ENCODE measurements around the gene PTPRG.

PTPRG gene

DNA sequence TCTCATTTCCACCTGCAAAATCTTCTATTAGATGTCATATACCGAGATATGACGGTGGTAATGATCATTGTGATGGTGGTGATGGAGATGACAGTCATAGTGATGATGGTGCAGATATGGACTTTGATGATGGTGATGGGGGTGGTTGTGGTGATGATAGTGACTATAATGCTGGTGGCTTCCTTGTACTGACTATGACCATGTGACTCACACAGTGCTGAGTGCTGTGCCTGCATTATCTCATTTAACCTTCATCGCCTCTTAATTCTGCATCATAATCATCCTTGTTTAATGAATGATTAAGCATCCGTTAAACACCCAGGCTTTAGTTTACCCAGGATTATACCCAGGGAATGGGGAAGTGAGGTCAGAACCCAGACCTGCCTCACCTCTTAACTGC is 480.3 kb downstream of the PTPRG start:
- Histone ChIP-seq H3K27ac (ENCODE audit: low read depth, low read length) (no peak overlapping the region), H3K9me3 (ENCODE audit: insufficient read depth, low read depth, low read length) (no peaks in the 10 kb centered on the region), H3K4me3 (ENCODE audit: low read depth, low read length) (no peak overlapping the region), H3K79me2 (ENCODE audit: control insufficient read depth, insufficient read depth, low read length, poor library complexity) (no peaks in the 10 kb centered on the region), H3K27me3 (ENCODE audit: insufficient read depth, low read length) (no peaks in the 10 kb centered on the region), H4K12ac (ENCODE audit: low read depth, low read length) (no peak overlapping the region), H4K8ac (ENCODE audit: low read depth, low read length) (no peak overlapping the region), H3K18ac (ENCODE audit: low read length) (no peak overlapping the region), H3K9ac (ENCODE audit: low read length) (no peak overlapping the region), H2BK12ac (ENCODE audit: low read length) (no peak overlapping the region), H3K14ac (ENCODE audit: low read length) (no peak overlapping the region), H2AK5ac (ENCODE audit: low read length) (no peak overlapping the region), H3K79me1 (ENCODE audit: low read length) (no peaks in the 10 kb centered on the region), H2BK5ac (ENCODE audit: low read depth, low read length, poor library complexity) (no peak overlapping the region), H3K23ac (ENCODE audit: low read length) (no peak overlapping the region), H3K36me3 (ENCODE audit: control insufficient read depth in 1 of 2, insufficient read depth in 2 of 2, low read length in 2 of 2) (peaks cover 0 to 1% of the 10 kb centered on the region in 2 experiments), H3K4me1 (ENCODE audit: control insufficient read depth in 1 of 2, insufficient read depth in 2 of 2, low read length in 2 of 2) (no peaks in the 10 kb centered on the region), H3K4ac (ENCODE audit: low read depth, low read length) (no peak overlapping the region), H4K91ac (ENCODE audit: low read depth, low read length) (no peak overlapping the region), H2AFZ (ENCODE audit: insufficient read depth, low read length, poor library complexity) (no peak overlapping the region), H3K4me2 (ENCODE audit: low read length) (no peak overlapping the region), H2BK120ac (ENCODE audit: insufficient read depth, low read length, poor library complexity) (no peak overlapping the region)
- WGBS (ENCODE audit: extremely low coverage, insufficient coverage, insufficient read length): no CpG with 5 or more reads among the region's 4 CpGs
- peak; percentile 72 to 87 for DNase-seq

GRCh38 chr3:62044874-62045411 is 483.6 kb downstream of the PTPRG start:
- Histone ChIP-seq H2BK120ac (ENCODE audit: insufficient read depth, low read length, poor library complexity) (no peak overlapping the region), H3K79me1 (ENCODE audit: low read length) (no peaks in the 10 kb centered on the region), H3K9ac (ENCODE audit: low read length) (no peak overlapping the region), H3K79me2 (ENCODE audit: control insufficient read depth, insufficient read depth, low read length, poor library complexity) (no peaks in the 10 kb centered on the region), H3K23ac (ENCODE audit: low read length) (no peak overlapping the region), H4K8ac (ENCODE audit: low read depth, low read length) (no peak overlapping the region), H2AK5ac (ENCODE audit: low read length) (no peak overlapping the region), H3K18ac (ENCODE audit: low read length) (no peak overlapping the region), H2BK5ac (ENCODE audit: low read depth, low read length, poor library complexity) (no peak overlapping the region), H3K4me3 (ENCODE audit: low read depth, low read length) (no peak overlapping the region), H3K27me3 (ENCODE audit: insufficient read depth, low read length) (no peaks in the 10 kb centered on the region), H3K4ac (ENCODE audit: low read depth, low read length) (no peak overlapping the region), H3K27ac (ENCODE audit: low read depth, low read length) (no peak overlapping the region), H3K4me1 (ENCODE audit: control insufficient read depth in 1 of 2, insufficient read depth in 2 of 2, low read length in 2 of 2) (no peaks in the 10 kb centered on the region), H3K9me3 (ENCODE audit: insufficient read depth, low read depth, low read length) (no peaks in the 10 kb centered on the region), H3K14ac (ENCODE audit: low read length) (no peak overlapping the region), H3K36me3 (ENCODE audit: control insufficient read depth in 1 of 2, insufficient read depth in 2 of 2, low read length in 2 of 2) (no peaks in the 10 kb centered on the region), H4K12ac (ENCODE audit: low read depth, low read length) (no peak overlapping the region), H3K4me2 (ENCODE audit: low read length) (no peak overlapping the region), H2AFZ (ENCODE audit: insufficient read depth, low read length, poor library complexity) (no peak overlapping the region), H2BK12ac (ENCODE audit: low read length) (no peak overlapping the region), H4K91ac (ENCODE audit: low read depth, low read length) (no peak overlapping the region)
- no peak for DNase-seq
- WGBS (ENCODE audit: extremely low coverage, insufficient coverage, insufficient read length): no CpG with 5 or more reads among the region's 5 CpGs

GRCh38 chr3:62046326-62046725 is 485.0 kb downstream of the PTPRG start:
- Histone ChIP-seq H4K8ac (ENCODE audit: low read depth, low read length) (no peak overlapping the region), H3K4ac (ENCODE audit: low read depth, low read length) (no peak overlapping the region), H3K79me2 (ENCODE audit: control insufficient read depth, insufficient read depth, low read length, poor library complexity) (no peaks in the 10 kb centered on the region), H3K27me3 (ENCODE audit: insufficient read depth, low read length) (no peaks in the 10 kb centered on the region), H4K91ac (ENCODE audit: low read depth, low read length) (no peak overlapping the region), H2AFZ (ENCODE audit: insufficient read depth, low read length, poor library complexity) (no peak overlapping the region), H3K4me2 (ENCODE audit: low read length) (no peak overlapping the region), H3K23ac (ENCODE audit: low read length) (no peak overlapping the region), H3K4me1 (ENCODE audit: control insufficient read depth in 1 of 2, insufficient read depth in 2 of 2, low read length in 2 of 2) (no peaks in the 10 kb centered on the region), H3K18ac (ENCODE audit: low read length) (no peak overlapping the region), H2AK5ac (ENCODE audit: low read length) (no peak overlapping the region), H2BK120ac (ENCODE audit: insufficient read depth, low read length, poor library complexity) (no peak overlapping the region), H3K4me3 (ENCODE audit: low read depth, low read length) (no peak overlapping the region), H2BK12ac (ENCODE audit: low read length) (no peak overlapping the region), H3K27ac (ENCODE audit: low read depth, low read length) (no peak overlapping the region), H3K9ac (ENCODE audit: low read length) (no peak overlapping the region), H3K79me1 (ENCODE audit: low read length) (no peaks in the 10 kb centered on the region), H2BK5ac (ENCODE audit: low read depth, low read length, poor library complexity) (no peak overlapping the region), H3K9me3 (ENCODE audit: insufficient read depth, low read depth, low read length) (no peaks in the 10 kb centered on the region), H3K36me3 (ENCODE audit: control insufficient read depth in 1 of 2, insufficient read depth in 2 of 2, low read length in 2 of 2) (no peaks in the 10 kb centered on the region), H4K12ac (ENCODE audit: low read depth, low read length) (no peak overlapping the region), H3K14ac (ENCODE audit: low read length) (no peak overlapping the region)
- peak in 1 of 2 donors; percentile 3 for DNase-seq

GRCh38 chr3:62048577-62048976 is 487.2 kb downstream of the PTPRG start:
- Histone ChIP-seq H3K36me3 (ENCODE audit: control insufficient read depth in 1 of 2, insufficient read depth in 2 of 2, low read length in 2 of 2) (no peaks in the 10 kb centered on the region), H3K79me2 (ENCODE audit: control insufficient read depth, insufficient read depth, low read length, poor library complexity) (no peaks in the 10 kb centered on the region), H2AK5ac (ENCODE audit: low read length) (no peak overlapping the region), H3K23ac (ENCODE audit: low read length) (no peak overlapping the region), H3K4ac (ENCODE audit: low read depth, low read length) (no peak overlapping the region), H3K14ac (ENCODE audit: low read length) (no peak overlapping the region), H4K12ac (ENCODE audit: low read depth, low read length) (no peak overlapping the region), H2BK120ac (ENCODE audit: insufficient read depth, low read length, poor library complexity) (no peak overlapping the region), H3K18ac (ENCODE audit: low read length) (no peak overlapping the region), H4K91ac (ENCODE audit: low read depth, low read length) (no peak overlapping the region), H3K79me1 (ENCODE audit: low read length) (no peaks in the 10 kb centered on the region), H2BK12ac (ENCODE audit: low read length) (no peak overlapping the region), H3K4me3 (ENCODE audit: low read depth, low read length) (no peak overlapping the region), H2BK5ac (ENCODE audit: low read depth, low read length, poor library complexity) (no peak overlapping the region), H3K4me2 (ENCODE audit: low read length) (no peak overlapping the region), H3K4me1 (ENCODE audit: control insufficient read depth in 1 of 2, insufficient read depth in 2 of 2, low read length in 2 of 2) (no peaks in the 10 kb centered on the region), H4K8ac (ENCODE audit: low read depth, low read length) (no peak overlapping the region), H3K9ac (ENCODE audit: low read length) (no peak overlapping the region), H3K9me3 (ENCODE audit: insufficient read depth, low read depth, low read length) (no peaks in the 10 kb centered on the region), H2AFZ (ENCODE audit: insufficient read depth, low read length, poor library complexity) (no peak overlapping the region), H3K27me3 (ENCODE audit: insufficient read depth, low read length) (no peaks in the 10 kb centered on the region), H3K27ac (ENCODE audit: low read depth, low read length) (no peak overlapping the region)
- WGBS (ENCODE audit: extremely low coverage, insufficient coverage, insufficient read length): no CpG with 5 or more reads among the region's 3 CpGs
- DNase-seq: no peak
